A673 (cell line): ENCODE results near the gene RNF183. TPM values are rescaled to one million over a fixed set of nuclear protein-coding genes. Genes with fewer than 3 reads are reported as not detected.

ENCODE experiments used
- BruUV-seq: library from RNA; stranded (reverse); fragments of 400-500 nt; replicated peaks from 2 replicates; lab custom pipeline; 2021; lab: Mats Ljungman, UMichigan
- CTCF ChIA-PET: fragments of 300-600 bp; sonication (Branson Sonifier 250); formaldehyde crosslinking; loops from one replicate; lab custom pipeline; 2022; ENCODE audit warnings: antibody characterized with exemption; lab: Charles Lee
- POLR2A ChIA-PET: fragments of 300-600 bp; sonication (Branson Sonifier 250); formaldehyde crosslinking; loops from one replicate; lab custom pipeline; 2022; ENCODE audit warnings: antibody characterized with exemption; ENCODE audit not compliant: low non-redundant PET; lab: Charles Lee
- DNase-seq: peaks from one replicate; pipeline ENCODE4 v3.0.0-alpha.2; 2015; ENCODE audit warnings: low spot score
- H3K27ac ChIP-seq: fragments of 200-600 bp; sonication (generic); 2 replicates; pipeline ENCODE4 v1.5.1; 2016; ENCODE audit warnings: mixed run types, low read depth, mild to moderate bottlenecking, mixed read lengths, antibody characterized with exemption, low read length; ENCODE audit not compliant: poor library complexity, severe bottlenecking
- H3K27me3 ChIP-seq: fragments of 200-600 bp; sonication (generic); replicated peaks from 2 replicates; pipeline ENCODE4 v1.6.1; 2017; ENCODE audit warnings: mixed run types, low read depth, mild to moderate bottlenecking, mixed read lengths, antibody characterized with exemption, low read length; ENCODE audit not compliant: insufficient read depth, poor library complexity
- H3K36me3 ChIP-seq: fragments of 200-600 bp; sonication (generic); 2 replicates; pipeline ENCODE4 v1.6.1; 2016; ENCODE audit warnings: mixed run types, mild to moderate bottlenecking, mixed read lengths, antibody characterized with exemption, low read length; ENCODE audit not compliant: insufficient read depth, poor library complexity, severe bottlenecking
- H3K4me1 ChIP-seq: fragments of 200-600 bp; sonication (generic); 2 replicates; pipeline ENCODE4 v1.6.1; 2017; ENCODE audit warnings: mixed run types, mild to moderate bottlenecking, mixed read lengths, antibody characterized with exemption, low read length; ENCODE audit not compliant: insufficient read depth, poor library complexity, severe bottlenecking
- H3K4me3 ChIP-seq: fragments of 200-600 bp; sonication (generic); 2 replicates; pipeline ENCODE4 v1.5.1; 2016; ENCODE audit warnings: low read depth, mixed run types, mild to moderate bottlenecking, mixed read lengths, low read length; ENCODE audit not compliant: poor library complexity, severe bottlenecking
- H3K9me3 ChIP-seq: fragments of 200-600 bp; sonication (generic); 2 replicates; pipeline ENCODE4 v1.6.1; 2016; ENCODE audit warnings: mixed run types, low read depth, mild to moderate bottlenecking, mixed read lengths, antibody characterized with exemption, low read length; ENCODE audit not compliant: poor library complexity, severe bottlenecking
- EZH2 ChIP-seq: fragments of 200-600 bp; sonication (generic); IDR thresholded peaks from 2 replicates; pipeline ENCODE4 v1.6.1; 2017; ENCODE audit warnings: borderline replicate concordance, low read depth, mild to moderate bottlenecking, mixed read lengths, antibody characterized with exemption, low read length; ENCODE audit not compliant: poor library complexity, severe bottlenecking
- intact Hi-C: fragments of 100-400 bp; cut with micrococcal nuclease; formaldehyde crosslinking; loops from one replicate; pipeline ENCODE4 v1.10.0; 2022; ENCODE audit not compliant: unreplicated experiment
- total RNA-seq: library from RNA; stranded (reverse); gene quantifications from 2 replicates; pipeline ENCODE4 v1.2.3, GENCODE V29; 2021
- TF ChIP-seq, protein P1 (sequence below): fragments of 300-800, 200-600 bp; sonication (generic); conservative IDR thresholded peaks from 2 replicates; pipeline ENCODE4 v1.5.1; 2017; ENCODE audit warnings: low read depth, mild to moderate bottlenecking, antibody characterized with exemption, low read length, moderate library complexity, mixed read lengths

The RNF183 gene
- total RNA-seq, 1 experiment from 2014 or later, result not detected

DNA sequence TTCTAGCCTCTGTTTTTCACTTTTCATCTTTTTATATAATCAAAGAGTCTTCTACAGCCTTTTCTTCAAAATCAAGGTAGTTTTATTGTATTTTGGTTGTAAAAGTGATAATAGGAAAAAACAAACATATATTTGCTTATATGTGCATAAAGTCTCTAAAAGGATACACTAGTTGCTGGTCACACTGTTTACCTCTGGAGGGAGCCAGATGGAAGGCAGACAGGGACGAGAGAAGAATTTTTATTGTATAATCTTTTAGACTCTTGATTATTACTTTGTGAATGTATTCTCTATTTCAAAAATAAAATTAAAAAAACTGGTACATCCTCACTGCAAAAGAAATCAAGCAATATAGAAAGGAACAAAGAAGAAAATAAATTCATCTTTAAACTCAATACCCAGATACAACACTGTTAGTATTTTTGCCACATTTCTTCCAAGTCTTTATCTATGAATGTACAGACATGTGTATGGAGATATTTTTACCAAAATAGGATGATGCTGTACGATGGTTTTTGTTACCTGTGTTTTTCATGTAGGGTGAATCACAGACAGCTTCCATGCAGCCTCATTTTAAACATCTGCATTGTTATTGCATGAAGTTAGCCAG, 6.1 kb upstream of the RNF183 start:
- no peaks in the 10 kb centered on the region for H3K27me3 ChIP-seq
- H3K9me3 ChIP-seq, result no peaks in the 10 kb centered on the region
- no peaks in the 10 kb centered on the region for H3K4me1 ChIP-seq
- POLR2A ChIA-PET, result no interaction called here
- CTCF ChIA-PET, result interaction anchor here (0.6 kb wide), 1 partner anchor 657 kb away, joined by 6 read pairs; no protein-coding TSS in a partner anchor
- BruUV-seq, result no TSS peak
- intact Hi-C loops, result loop anchor here (10.0 kb wide), 1 partner anchor 95 kb away; the partner anchor contains the start of gene ALAD
- H3K4me3 ChIP-seq, result no peak overlapping the region
- H3K27ac ChIP-seq, result no peak overlapping the region
- peak; percentile 58 for DNase-seq
- no peaks in the 10 kb centered on the region for H3K36me3 ChIP-seq
- TF ChIP-seq EZH2, result no peak
- TF ChIP-seq, protein P1, sequence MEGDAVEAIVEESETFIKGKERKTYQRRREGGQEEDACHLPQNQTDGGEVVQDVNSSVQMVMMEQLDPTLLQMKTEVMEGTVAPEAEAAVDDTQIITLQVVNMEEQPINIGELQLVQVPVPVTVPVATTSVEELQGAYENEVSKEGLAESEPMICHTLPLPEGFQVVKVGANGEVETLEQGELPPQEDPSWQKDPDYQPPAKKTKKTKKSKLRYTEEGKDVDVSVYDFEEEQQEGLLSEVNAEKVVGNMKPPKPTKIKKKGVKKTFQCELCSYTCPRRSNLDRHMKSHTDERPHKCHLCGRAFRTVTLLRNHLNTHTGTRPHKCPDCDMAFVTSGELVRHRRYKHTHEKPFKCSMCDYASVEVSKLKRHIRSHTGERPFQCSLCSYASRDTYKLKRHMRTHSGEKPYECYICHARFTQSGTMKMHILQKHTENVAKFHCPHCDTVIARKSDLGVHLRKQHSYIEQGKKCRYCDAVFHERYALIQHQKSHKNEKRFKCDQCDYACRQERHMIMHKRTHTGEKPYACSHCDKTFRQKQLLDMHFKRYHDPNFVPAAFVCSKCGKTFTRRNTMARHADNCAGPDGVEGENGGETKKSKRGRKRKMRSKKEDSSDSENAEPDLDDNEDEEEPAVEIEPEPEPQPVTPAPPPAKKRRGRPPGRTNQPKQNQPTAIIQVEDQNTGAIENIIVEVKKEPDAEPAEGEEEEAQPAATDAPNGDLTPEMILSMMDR, result peak; percentile 78

DNA sequence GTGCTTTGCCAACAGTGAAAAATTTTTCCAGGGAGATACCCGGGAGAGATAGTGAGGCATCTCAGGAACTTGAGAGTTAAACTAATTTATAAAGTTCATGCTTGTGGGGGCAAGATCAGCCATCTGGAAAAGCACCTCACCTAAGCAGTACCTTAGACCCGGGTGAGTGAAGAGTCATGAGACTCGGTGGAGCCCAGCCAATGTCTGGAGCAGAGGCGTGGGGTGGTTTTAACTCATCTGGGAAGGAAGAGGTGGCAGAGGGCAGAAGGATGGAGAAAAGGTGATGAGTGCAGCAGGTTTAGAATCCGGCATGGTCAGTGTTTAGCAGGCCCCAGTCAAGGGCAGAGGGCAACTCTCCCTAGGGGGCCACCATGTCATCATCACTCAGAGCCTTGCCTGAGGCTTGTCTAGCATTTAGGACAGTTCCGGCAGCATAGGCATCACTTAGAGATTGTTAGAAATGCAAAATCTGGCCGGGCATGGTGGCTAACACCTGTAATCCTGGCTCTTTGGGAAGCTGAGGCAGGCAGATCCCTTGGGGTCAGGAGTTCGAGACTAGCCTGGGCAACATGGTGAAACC, 4.3 kb upstream of the RNF183 start:
- Histone ChIP-seq H3K4me3 (no peak overlapping the region), H3K27me3 (no peaks in the 10 kb centered on the region), H3K36me3 (no peaks in the 10 kb centered on the region), H3K27ac (no peak overlapping the region), H3K4me1 (no peaks in the 10 kb centered on the region), H3K9me3 (no peaks in the 10 kb centered on the region)
- no peak for DNase-seq
- ChIA-PET POLR2A (no interaction called here), CTCF (no interaction called here)
- no TSS peak for BruUV-seq
- TF ChIP-seq EZH2, result no peak
- TF ChIP-seq, protein P1, result no peak
- intact Hi-C loops, result loop anchor here (10.0 kb wide), 1 partner anchor 97 kb away; the partner anchor contains the start of gene ALAD

DNA sequence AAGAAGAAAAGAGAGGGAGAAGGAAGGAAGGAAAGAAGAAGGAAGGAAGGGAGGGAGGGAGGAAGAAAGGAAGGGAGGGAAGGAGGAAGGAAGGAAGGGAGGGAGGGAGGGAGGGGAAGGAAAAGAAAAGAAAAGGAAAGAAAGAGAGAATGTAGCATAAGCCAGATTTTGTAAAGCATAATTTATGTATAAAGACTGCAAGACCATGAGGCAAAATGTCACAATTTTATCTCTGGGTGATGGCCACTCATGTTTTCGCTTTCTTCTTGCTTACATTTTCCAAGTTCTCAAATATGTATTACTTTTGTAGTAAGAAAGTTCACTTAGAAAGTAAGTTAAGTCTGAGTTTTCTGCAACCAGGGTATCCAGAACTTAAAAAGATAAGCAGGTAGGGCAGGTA, 3.4 kb upstream of the RNF183 start:
- CTCF ChIA-PET, result no interaction called here
- no TSS peak for BruUV-seq
- H3K4me3 ChIP-seq, result no peak overlapping the region
- H3K27ac ChIP-seq, result no peak overlapping the region
- H3K9me3 ChIP-seq, result no peaks in the 10 kb centered on the region
- TF ChIP-seq, protein P1, result no peak
- TF ChIP-seq EZH2, result no peak
- H3K4me1 ChIP-seq, result no peaks in the 10 kb centered on the region
- intact Hi-C loops, result loop anchor here (10.0 kb wide), 1 partner anchor 98 kb away; the partner anchor contains the start of gene ALAD
- no peaks in the 10 kb centered on the region for H3K27me3 ChIP-seq
- POLR2A ChIA-PET, result no interaction called here
- DNase-seq, result no peak
- no peaks in the 10 kb centered on the region for H3K36me3 ChIP-seq
